K562 (cell line): ENCODE results near the gene HRH1. TPM values are rescaled to one million over a fixed set of nuclear protein-coding genes. Genes with fewer than 3 reads are reported as not detected.

ENCODE experiments used
- ATAC-seq: fragments of 200-7000 bp; cut with Tn5 transposase; 3 replicates; pipeline ENCODE4 v1.9.1; 2020; ENCODE audit warnings: moderate library complexity
- BruUV-seq: library from RNA; stranded (reverse); fragments of 400-500 nt; replicated peaks from 2 replicates; lab custom pipeline; 2021; lab: Mats Ljungman, UMichigan
- CTCF ChIA-PET: fragments of 300-600 bp; formaldehyde crosslinking; extraction: SDS; loops from one replicate; lab custom pipeline; 2021; ENCODE audit warnings: low intra/inter-chr PET ratio; lab: Yijun Ruan, JAX
- POLR2A ChIA-PET: fragments of 300-600, 350-650 bp; sonication (Branson Sonifier 250); formaldehyde crosslinking; extraction: SDS; loops from one replicate; lab custom pipeline; 2021; ENCODE audit warnings: antibody characterized with exemption, inconsistent platforms; lab: Yijun Ruan, JAX
- DNase-seq, 4 experiments: peaks; one replicate each; pipeline versions ENCODE4 v3.0.0 to v3.0.0-alpha.2; 2011 to 2018; ENCODE audit warnings: low spot score in 3 of 4, mixed read lengths in 3 of 4; ENCODE audit errors: extremely low read depth in 1 of 4
- FAIRE-seq: peaks from 2 replicates; lab custom pipeline; 2011; peaks lifted over from hg19 to GRCh38; lab: Jason Lieb, UNC
- H2AFZ ChIP-seq: 2 replicates; pipeline ENCODE4 v1.6.0; 2011; ENCODE audit warnings: low read depth, low read length, control low read depth, inconsistent platforms
- H3K27ac ChIP-seq: fragments of 200-600 bp; 3 replicates; pipeline ENCODE4 v1.8.0; 2011; ENCODE audit warnings: low read depth, mild to moderate bottlenecking, control low read depth, inconsistent platforms, low read length, moderate library complexity, mixed read lengths; ENCODE audit errors: extremely low read depth
- H3K27me3 ChIP-seq, 2 experiments: fragments of 300-600 bp in 1 of 2; 2 replicates in 1 of 2; 3 replicates in 1 of 2; pipeline versions ENCODE4 v1.6.0 to v1.8.0; 2011; ENCODE audit warnings: inconsistent platforms in 2 of 2, low read length in 2 of 2, mild to moderate bottlenecking in 1 of 2, mixed read lengths in 1 of 2, moderate library complexity in 1 of 2; ENCODE audit not compliant: control insufficient read depth in 2 of 2, insufficient read depth in 2 of 2
- H3K36me3 ChIP-seq: fragments of 300-600 bp; 3 replicates; pipeline ENCODE4 v1.8.0; 2011; ENCODE audit warnings: mild to moderate bottlenecking, low read length, inconsistent platforms; ENCODE audit not compliant: control insufficient read depth, insufficient read depth
- H3K4me1 ChIP-seq, 2 experiments: fragments of 200-600 bp in 1 of 2; replicated peaks in 1 of 2; 2 replicates in 1 of 2; 3 replicates in 1 of 2; pipeline versions ENCODE4 v1.5.1 to v1.8.0; 2011; ENCODE audit warnings: inconsistent platforms in 2 of 2, low read length in 2 of 2, mild to moderate bottlenecking in 1 of 2, mixed read lengths in 1 of 2, moderate library complexity in 1 of 2; ENCODE audit not compliant: control insufficient read depth in 2 of 2, insufficient read depth in 2 of 2
- H3K4me2 ChIP-seq: 2 replicates; pipeline ENCODE4 v1.6.1; 2011; ENCODE audit warnings: low read length, control low read depth, inconsistent platforms, mixed read lengths; ENCODE audit not compliant: insufficient read depth
- H3K4me3 ChIP-seq: fragments of 200-600 bp; sonication (generic), shearing (Covaris generic); 2 replicates; pipeline ENCODE4 v1.5.1; 2016; ENCODE audit warnings: control low read depth, inconsistent platforms
- H3K79me2 ChIP-seq: fragments of 200-600 bp; 3 replicates; pipeline ENCODE4 v1.8.0; 2011; ENCODE audit warnings: low read length, inconsistent platforms; ENCODE audit not compliant: control insufficient read depth, insufficient read depth
- H3K9ac ChIP-seq, 2 experiments: 2 replicates each; pipeline versions ENCODE4 v1.6.0 to v1.6.1; 2011; ENCODE audit warnings: low read depth in 2 of 2, low read length in 2 of 2, control low read depth in 1 of 2, inconsistent platforms in 1 of 2, mild to moderate bottlenecking in 1 of 2, mixed read lengths in 1 of 2; ENCODE audit not compliant: insufficient read depth in 1 of 2
- H3K9me1 ChIP-seq: one replicate; pipeline ENCODE4 v1.6.0; 2011; ENCODE audit warnings: inconsistent platforms, mild to moderate bottlenecking, low read length, moderate library complexity; ENCODE audit not compliant: control insufficient read depth, insufficient read depth
- H3K9me3 ChIP-seq: replicated peaks from 2 replicates; pipeline ENCODE4 v1.5.1; 2011; ENCODE audit warnings: low read depth, low read length, inconsistent platforms; ENCODE audit not compliant: control insufficient read depth, insufficient read depth
- H4K20me1 ChIP-seq: replicated peaks from 2 replicates; pipeline ENCODE4 v1.6.1; 2011; ENCODE audit warnings: low read length, inconsistent platforms, mixed read lengths; ENCODE audit not compliant: control insufficient read depth, insufficient read depth
- CHD4 ChIP-seq: fragments of 200-600 bp; sonication (generic); IDR thresholded peaks from 3 replicates; pipeline ENCODE4 v1.6.1; 2012; ENCODE audit warnings: low read depth, mild to moderate bottlenecking, mixed read lengths, low read length, inconsistent platforms; ENCODE audit not compliant: insufficient read depth, insufficient replicate concordance, poor library complexity, severe bottlenecking
- GATA2 ChIP-seq: sonication (generic); formaldehyde crosslinking; IDR thresholded peaks from 2 replicates; pipeline ENCODE4 v1.4.0; 2020; ENCODE audit warnings: mild to moderate bottlenecking, missing genetic modification reagents
- KDM1A ChIP-seq, 2 experiments: fragments of 450-650 bp; IDR thresholded peaks; 2 replicates each; pipeline ENCODE4 v1.6.1; 2016; ENCODE audit warnings: mild to moderate bottlenecking in 2 of 2
- MECOM ChIP-seq: fragments of 250-450 bp; sonication (Bioruptor Pico); IDR thresholded peaks from 2 replicates; pipeline ENCODE4 v1.8.0; 2022; ENCODE audit warnings: inconsistent platforms
- PCBP2 ChIP-seq: fragments of 200-400 bp; formaldehyde crosslinking; IDR thresholded peaks from 2 replicates; pipeline ENCODE4 v1.6.1; 2018; ENCODE audit warnings: low read length, low read depth, mild to moderate bottlenecking, moderate library complexity; ENCODE audit not compliant: poor library complexity, severe bottlenecking
- SMARCA4 ChIP-seq: fragments of 450-650 bp; IDR thresholded peaks from 2 replicates; pipeline ENCODE4 v1.6.1; 2016
- STAG1 ChIP-seq: sonication (generic); formaldehyde crosslinking; IDR thresholded peaks from 2 replicates; pipeline ENCODE4 v1.5.0; 2020; ENCODE audit warnings: missing genetic modification reagents, borderline replicate concordance
- TFAP4 ChIP-seq: sonication (generic); formaldehyde crosslinking; IDR thresholded peaks from 2 replicates; pipeline ENCODE4 v1.8.0; 2022; ENCODE audit warnings: missing genetic modification reagents, mild to moderate bottlenecking, moderate library complexity, borderline replicate concordance
- THRAP3 ChIP-seq: fragments of 450-650 bp; IDR thresholded peaks from 2 replicates; pipeline ENCODE4 v1.6.1; 2016; ENCODE audit warnings: mild to moderate bottlenecking, inconsistent platforms, borderline replicate concordance
- ZBTB1 ChIP-seq: sonication (generic); formaldehyde crosslinking; IDR thresholded peaks from 2 replicates; pipeline ENCODE4 v1.8.1; 2023; ENCODE audit warnings: missing genetic modification reagents, low read depth, mild to moderate bottlenecking, borderline replicate concordance
- ZBTB34 ChIP-seq: fragments of 250-450 bp; sonication (Bioruptor Pico); IDR thresholded peaks from 2 replicates; pipeline ENCODE4 v1.8.0; 2021; ENCODE audit warnings: mild to moderate bottlenecking, moderate library complexity
- ZBTB7A ChIP-seq: IDR thresholded peaks from 2 replicates; pipeline ENCODE4 v1.6.1; 2011; ENCODE audit warnings: low read depth, mild to moderate bottlenecking, low read length, moderate library complexity, borderline replicate concordance; ENCODE audit not compliant: control insufficient read depth
- ZC3H8 ChIP-seq: fragments of 450-650 bp; IDR thresholded peaks from 2 replicates; pipeline ENCODE4 v1.6.1; 2017
- WGBS: fragments of 100-300 bp; shearing (Covaris generic); methylation state at CpG from one replicate; pipeline ENCODE4 v1.1.6; 2016; ENCODE audit warnings: low coverage, mixed read lengths; ENCODE audit not compliant: insufficient coverage; ENCODE audit errors: missing lambda C conversion rate; 5-methylcytosine and 5-hydroxymethylcytosine counted together
- in situ Hi-C: fragments of 300-500 bp; cut with MboI; formaldehyde crosslinking; loops from 4 replicates; pipeline ENCODE4 v1.15.0; 2018; ENCODE audit warnings: inconsistent platforms, mixed read lengths
- intact Hi-C: fragments of 100-400 bp; cut with micrococcal nuclease; formaldehyde crosslinking; loops from 2 replicates; pipeline ENCODE4 v1.14.2; 2022
- polyA plus RNA-seq, 8 experiments: library from polyadenylated mRNA; depleted of rRNA in 4 of 8; stranded (reverse) in 5 of 8; unstranded in 3 of 8; fragments of >200 nt; fragmentation: Nextera tagmentation in 2 of 8; fragmentation: Illumina TruSeq in 1 of 8; extraction: Ambion mirVana in 2 of 8; extraction: Trizol in 1 of 8; gene quantifications; 2 replicates each; pipeline versions ENCODE4 v1.2.1 to v1.2.3, GENCODE V29; 2011 to 2014; ENCODE audit warnings: inconsistent platforms in 1 of 8, missing spikeins in 1 of 8
- total RNA-seq, 7 experiments: library from RNA; depleted of rRNA in 6 of 7; stranded (reverse); fragments of >200 nt in 6 of 7; fragmentation: Illumina TruSeq in 2 of 7; extraction: Trizol in 2 of 7; gene quantifications; 2 replicates each; pipeline versions ENCODE4 v1.2.1 to v1.2.3, GENCODE V29; 2011 to 2021; ENCODE audit warnings: low replicate concordance in 1 of 7
- TF ChIP-seq, protein P1 (sequence below): IDR thresholded peaks from 2 replicates; pipeline ENCODE4 v1.6.1; 2011; ENCODE audit warnings: borderline replicate concordance, low read depth, mild to moderate bottlenecking, moderate library complexity, low read length; ENCODE audit not compliant: insufficient read depth, poor library complexity, severe bottlenecking

The HRH1 gene
- total and polyA plus RNA-seq, 9 of the 15 experiments (the other 6 are each of a cell fraction or from before 2014, with no cell fraction given) = 0.03 to 0.15 (median 0.06) TPM; not detected in 1

DNA sequence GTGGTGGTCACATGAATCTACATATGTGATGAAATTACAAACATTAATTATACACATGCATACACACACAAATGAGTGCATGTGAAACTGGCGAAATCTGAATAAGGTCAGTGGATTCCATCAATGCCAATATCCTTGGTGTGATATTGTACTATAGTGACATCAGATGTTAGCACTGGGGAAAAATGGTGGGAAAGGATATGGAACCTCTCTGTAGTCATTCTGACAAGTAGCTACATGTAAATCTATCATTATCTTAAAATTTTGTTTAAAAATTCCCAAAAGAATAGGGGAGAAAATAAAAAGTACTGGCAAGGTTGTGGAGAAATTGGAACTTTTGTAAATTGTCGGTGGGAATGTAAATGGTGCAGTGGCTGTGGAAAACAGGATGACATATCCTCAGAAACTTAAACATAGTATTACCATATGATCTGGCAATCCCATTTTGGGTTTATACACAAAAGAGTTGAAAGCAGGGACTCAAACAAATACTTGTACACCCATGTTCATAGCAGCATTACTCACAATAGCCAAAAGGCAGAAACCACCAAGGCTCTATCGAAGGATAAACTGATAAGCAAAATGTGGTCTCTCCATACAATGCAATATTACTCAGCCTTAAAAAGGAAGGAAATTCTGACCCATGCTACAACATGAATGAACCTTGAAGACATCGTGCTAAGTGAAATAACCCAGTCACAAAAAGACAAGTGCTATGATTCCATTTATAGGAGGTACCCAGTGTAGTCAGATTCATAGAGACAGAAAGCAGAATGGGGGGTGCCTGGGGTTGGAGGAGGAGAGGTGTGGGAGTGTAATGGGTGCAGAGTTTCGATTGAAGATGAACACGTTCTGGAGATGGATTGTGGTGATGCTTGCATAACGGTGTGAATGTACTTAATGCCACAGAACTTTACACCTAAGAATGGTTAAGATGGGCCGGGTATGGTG lies 25.3 kb upstream of the HRH1 start:
- H2AFZ ChIP-seq = no peak overlapping the region
- no TSS peak for BruUV-seq
- no peaks in the 10 kb centered on the region for H3K9me1 ChIP-seq
- H3K4me2 ChIP-seq = no peak overlapping the region
- H3K27me3 ChIP-seq = peaks cover 5 to 14% of the 10 kb centered on the region in 2 experiments; a peak in 2 of 5 replicates
- no peak overlapping the region for H3K4me3 ChIP-seq
- WGBS = under 1% methylated on average over 8 of the region's 8 CpGs
- CTCF ChIA-PET = no interaction called here
- H3K9ac ChIP-seq = no peak overlapping the region
- FAIRE-seq (no peak), ATAC-seq (no peak), DNase-seq (no peak)
- no peaks in the 10 kb centered on the region for H3K4me1 ChIP-seq
- intact Hi-C loops = no loop called here
- H3K9me3 ChIP-seq = no peaks in the 10 kb centered on the region
- no peaks in the 10 kb centered on the region for H3K36me3 ChIP-seq
- 0 out of 2 replicates have a peak, but pooled peaks cover 2% of the 10 kb centered on the region for H4K20me1 ChIP-seq
- no peak overlapping the region for H3K27ac ChIP-seq
- H3K79me2 ChIP-seq = no peaks in the 10 kb centered on the region
- POLR2A ChIA-PET = interaction anchor here (0.6 kb wide), 1 partner anchor 1732 kb away, joined by 3 read pairs; no protein-coding TSS in a partner anchor
- in situ Hi-C loops = no loop called here
- TF ChIP-seq STAG1 (CRISPR knock-in tag) (no peak), CHD4 (no peak), KDM1A (IDR thresholded peaks at IDR 0.05) (no peak), ZBTB1 (CRISPR knock-in tag) (no peak), SMARCA4 (no peak), THRAP3 (no peak), GATA2 (CRISPR knock-in tag) (no peak), PCBP2 (no peak), MECOM (CRISPR knock-in tag) (no peak), ZC3H8 (no peak), TFAP4 (no peak), ZBTB34 (CRISPR knock-in tag) (no peak), ZBTB7A (no peak)
- TF ChIP-seq, protein P1, sequence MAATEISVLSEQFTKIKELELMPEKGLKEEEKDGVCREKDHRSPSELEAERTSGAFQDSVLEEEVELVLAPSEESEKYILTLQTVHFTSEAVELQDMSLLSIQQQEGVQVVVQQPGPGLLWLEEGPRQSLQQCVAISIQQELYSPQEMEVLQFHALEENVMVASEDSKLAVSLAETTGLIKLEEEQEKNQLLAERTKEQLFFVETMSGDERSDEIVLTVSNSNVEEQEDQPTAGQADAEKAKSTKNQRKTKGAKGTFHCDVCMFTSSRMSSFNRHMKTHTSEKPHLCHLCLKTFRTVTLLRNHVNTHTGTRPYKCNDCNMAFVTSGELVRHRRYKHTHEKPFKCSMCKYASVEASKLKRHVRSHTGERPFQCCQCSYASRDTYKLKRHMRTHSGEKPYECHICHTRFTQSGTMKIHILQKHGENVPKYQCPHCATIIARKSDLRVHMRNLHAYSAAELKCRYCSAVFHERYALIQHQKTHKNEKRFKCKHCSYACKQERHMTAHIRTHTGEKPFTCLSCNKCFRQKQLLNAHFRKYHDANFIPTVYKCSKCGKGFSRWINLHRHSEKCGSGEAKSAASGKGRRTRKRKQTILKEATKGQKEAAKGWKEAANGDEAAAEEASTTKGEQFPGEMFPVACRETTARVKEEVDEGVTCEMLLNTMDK = no peak
